ENCODE measurements around the gene KEL.
"Not testable (repeated sequence)": the region's sequence is repeated elsewhere in the genome, so short reads cannot be mapped to it uniquely, and the experiment has no call there.

Gene KEL

GRCh38 chr7:142961973-142962926, at the start of gene KEL:
KEL (minus strand) TSS chr7:142962363; CDS start chr7:142962206, 157 bp downstream.
- peak; percentile 59 for DNase-seq

GRCh38 chr7:143008007-143008901, 46.1 kb upstream of the KEL start:
- peak; percentile 71 for DNase-seq

- DNase-seq, result no peak
Measured at GRCh38 chr7:143005632-143006260, 43.6 kb upstream of the KEL start.

DNA sequence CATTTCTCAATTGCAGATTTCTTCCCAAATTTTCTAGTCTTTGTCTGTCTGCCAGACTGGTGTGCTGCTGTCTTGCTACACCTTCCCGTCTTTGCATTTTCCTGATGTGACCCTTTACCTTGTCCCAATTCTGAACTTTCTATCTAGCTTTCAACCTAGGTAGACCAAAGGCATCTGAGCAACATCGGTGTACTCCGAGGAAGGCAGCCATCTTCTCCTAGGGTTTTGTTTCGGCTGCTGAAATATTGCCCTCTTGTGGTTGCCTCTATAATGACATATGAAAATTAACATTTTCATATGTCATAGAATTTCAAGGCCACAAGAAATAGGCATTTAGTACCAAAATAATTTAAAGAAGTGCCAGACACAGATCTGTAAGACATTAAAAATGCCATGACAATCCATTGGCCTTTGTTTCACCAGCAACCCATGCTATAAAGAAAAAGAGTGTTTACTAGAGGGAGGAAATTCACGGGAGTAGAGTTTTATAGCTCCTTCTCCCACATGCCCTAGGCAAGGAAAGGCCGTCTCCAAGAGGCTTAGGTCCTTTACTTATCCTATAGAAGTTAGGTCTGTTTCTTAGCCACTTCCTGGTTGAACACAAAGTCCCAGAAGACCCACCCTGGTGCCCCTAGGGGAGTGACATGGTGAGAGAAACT, 41.4 kb upstream of the KEL start:
- peak; percentile 47 for DNase-seq

- DNase-seq, result no peak
Measured at GRCh38 chr7:143002898-143003297, 40.7 kb upstream of the KEL start.

GRCh38 chr7:143002106-143002505, 39.9 kb upstream of the KEL start:
- DNase-seq, result peak; percentile 19

DNA sequence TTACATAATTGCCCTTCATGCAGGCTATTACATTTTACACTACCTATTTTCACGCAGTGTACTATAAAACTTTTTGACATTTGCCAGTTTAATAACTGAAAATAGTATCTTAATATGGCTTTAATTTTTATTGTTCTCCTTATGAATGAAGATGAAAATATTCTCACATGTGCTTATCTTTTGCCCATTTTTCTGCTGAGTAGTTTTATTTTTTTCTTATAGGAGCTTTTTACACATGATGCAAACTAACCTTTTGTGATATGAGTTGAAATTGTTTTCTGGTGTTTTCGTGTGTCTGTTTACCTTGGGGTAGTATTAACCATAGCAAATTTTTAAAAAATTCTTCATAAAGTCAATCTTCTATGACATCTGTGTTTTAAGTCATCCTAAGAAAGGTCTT, 38.5 kb upstream of the KEL start:
- DNase-seq, result no peak

DNA sequence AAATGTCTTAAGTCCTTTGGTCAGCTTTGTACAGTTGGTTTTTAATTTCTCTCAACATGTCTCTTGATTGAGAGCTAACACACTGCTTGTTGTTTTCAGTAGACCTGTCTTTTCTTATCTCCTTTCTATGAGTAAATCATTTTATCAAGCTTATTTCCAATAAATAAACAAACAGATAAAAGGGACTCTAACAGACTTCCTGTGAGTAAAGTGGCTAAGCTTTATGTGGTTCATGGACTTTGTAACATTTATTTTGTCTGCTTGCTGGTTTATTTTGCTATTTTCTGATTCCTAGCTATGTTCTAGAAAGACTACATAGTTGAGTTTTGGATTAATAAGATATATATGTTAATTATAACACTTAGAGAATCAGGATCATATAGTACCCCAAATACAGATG, 37.6 kb upstream of the KEL start:
- DNase-seq, result no peak

GRCh38 chr7:142998966-142999365, 36.8 kb upstream of the KEL start:
- DNase-seq, result no peak

DNA sequence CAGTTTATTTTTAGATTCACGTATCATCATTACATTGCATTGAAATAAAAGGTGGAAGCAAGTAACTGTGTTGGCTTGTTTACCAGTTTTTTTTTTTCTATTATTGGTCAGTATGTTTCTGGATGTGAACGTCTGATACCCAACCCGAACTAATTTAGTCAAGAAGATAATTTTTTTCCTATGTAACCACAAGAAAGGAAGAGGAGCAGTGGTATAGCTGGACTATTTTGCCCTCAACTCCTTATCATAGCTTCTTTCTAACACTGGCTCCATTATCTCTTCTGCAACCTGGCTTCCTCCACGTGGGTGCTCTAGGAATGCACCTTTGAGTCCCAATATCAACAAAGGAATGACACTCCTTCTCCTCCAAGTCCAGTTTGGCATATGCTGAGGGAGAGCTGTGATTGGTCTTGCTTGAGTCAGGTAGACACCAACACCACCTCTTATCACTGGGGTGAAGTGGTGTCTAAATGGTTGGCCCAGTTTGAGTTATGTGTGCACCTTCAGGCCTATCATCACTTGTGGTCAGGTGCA, 35.4 kb upstream of the KEL start:
- no peak for DNase-seq

- DNase-seq, result no peak
Measured at GRCh38 chr7:142992427-142992826, 30.3 kb upstream of the KEL start.

DNA sequence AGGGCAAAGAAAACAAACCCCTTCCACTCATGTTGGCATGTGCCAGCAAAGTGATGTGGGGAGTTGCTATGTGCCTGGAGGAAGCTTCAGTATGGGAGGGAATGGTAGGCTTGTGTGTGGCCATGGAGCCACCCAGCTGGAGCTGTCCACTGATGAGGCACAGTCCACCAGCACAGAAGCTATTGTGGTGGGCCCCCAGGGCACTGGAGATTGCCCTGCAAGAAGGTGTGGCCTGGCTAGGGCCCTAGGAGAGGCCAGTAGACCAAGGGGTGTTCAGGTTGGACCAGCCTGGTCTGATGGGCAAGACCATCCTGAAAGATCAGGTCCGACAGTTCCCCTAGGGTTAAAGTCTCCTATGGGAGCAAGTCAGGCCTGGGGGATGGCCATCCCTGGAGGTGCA, 22.1 kb upstream of the KEL start:
- no peak for DNase-seq

DNA sequence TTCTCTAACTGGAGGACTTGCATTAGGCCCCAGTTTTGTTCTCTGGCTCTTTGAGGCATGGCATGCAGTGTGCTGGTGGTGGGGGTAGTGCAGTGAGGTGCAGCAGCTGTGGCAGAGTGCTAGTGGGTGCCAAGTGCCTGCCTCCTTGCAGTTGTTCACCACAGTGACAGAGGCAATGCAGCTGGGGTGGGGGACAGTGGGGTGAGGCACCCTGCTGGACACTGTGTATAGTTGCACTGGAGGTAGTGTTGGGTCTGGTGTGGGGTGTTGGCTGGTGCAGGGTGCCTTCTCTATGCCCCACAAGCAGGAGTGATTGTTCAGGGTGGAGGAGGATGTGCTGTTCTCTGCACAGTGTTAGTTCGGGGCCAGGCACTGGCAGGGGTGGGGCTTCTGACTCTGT, 21.7 kb upstream of the KEL start:
- no peak for DNase-seq

DNA sequence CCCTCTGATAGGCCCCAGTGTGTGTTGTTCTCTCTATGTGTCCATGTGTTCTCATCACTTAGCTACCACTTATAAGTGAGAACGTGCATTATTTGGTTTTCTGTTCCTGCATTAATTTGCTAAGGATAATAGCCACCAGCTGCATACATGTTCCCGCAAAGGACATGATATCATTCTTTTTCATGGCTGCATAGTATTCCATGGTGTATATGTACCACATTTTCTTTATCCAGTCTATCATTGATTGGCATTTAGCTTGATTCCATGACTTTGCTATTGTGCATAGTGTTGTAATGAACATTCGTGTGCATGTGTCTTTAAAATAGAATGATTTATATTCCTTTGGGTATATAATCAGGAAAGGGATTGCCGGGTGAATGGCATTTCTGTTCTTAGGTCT, 16.2 kb upstream of the KEL start:
- not testable (repeated sequence) for DNase-seq

GRCh38 chr7:142974626-142975025, 12.5 kb upstream of the KEL start:
- peak; percentile 62 for DNase-seq

DNA sequence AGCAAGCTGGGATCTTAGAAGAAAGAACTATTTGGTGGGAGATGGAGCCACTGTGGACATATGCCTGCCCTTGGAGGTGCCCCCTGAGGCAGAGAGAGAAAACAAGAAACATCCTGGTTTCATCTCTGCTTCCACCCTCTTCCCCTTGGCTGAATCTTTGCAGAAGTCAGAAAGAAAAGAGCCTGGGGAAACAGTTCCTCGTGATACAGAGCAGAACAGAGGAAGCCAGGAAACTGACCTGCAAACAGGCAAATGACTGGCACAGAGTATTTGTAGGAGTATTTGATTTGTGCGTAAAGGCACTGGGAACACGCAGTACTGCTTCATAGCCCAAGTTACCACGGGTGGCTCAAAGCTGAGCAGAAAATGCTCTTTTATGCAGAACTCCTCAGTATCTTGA, 7.0 kb upstream of the KEL start:
- peak; percentile 57 for DNase-seq

- peak; percentile 47 for DNase-seq
Measured at GRCh38 chr7:142968229-142968628, 6.1 kb upstream of the KEL start.

DNA sequence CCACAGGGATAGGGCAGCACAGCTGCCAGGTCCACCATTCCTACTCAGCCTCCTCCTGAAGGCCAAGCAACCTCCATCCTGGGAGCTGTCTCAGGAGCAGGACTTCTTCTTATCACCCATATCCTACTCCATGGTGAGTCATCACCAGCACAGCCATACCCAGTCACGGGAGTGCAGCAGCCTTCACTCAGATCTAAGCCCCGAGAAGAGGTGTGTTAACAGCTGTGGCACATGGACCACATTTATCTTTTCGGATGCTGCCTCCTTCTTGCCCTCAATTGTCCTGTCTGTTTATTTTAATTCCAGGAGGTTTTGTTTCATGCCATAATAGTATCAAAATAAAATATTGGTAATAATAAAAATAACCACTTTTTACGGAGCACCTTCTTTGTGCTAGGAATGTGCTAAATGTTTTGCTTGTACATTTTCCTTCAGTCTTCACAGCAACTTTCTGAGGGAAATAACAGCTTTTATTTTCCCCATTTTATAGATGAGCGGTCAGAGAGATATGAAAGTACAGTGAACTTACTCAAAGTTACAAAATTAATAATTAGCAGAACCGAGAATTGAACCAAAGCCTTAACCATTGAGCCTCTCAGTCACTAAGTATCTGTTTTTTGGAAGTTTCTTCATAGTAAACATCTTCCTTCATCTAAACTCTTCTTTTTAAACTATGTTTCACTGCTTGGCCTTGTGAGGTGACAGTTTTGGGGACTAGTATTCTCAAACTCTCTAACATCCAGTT, 2.5 kb upstream of the KEL start:
- no peak for DNase-seq

- no peak for DNase-seq
Measured at GRCh38 chr7:142963993-142964392, 1.8 kb upstream of the KEL start.

DNA sequence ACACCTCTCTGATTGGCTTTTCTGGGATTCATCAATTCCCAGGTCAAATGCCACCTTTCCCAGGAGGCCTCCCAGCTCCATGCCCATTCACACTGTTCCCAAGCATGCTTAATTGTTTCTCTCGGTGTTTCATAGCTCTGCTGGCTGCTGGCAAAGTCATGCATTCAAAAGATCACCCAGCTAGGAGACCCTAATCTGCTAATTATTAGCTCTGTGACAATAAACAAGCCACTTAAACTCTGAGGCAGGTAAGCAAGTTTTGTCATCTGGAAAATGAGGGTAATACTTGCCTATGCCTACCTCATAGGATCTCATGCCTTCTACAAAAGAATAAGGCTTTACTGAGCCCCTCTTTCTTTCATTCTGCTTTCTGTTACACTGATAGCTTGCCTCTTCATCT, 828 bp upstream of the KEL start:
- no peak for DNase-seq

DNA sequence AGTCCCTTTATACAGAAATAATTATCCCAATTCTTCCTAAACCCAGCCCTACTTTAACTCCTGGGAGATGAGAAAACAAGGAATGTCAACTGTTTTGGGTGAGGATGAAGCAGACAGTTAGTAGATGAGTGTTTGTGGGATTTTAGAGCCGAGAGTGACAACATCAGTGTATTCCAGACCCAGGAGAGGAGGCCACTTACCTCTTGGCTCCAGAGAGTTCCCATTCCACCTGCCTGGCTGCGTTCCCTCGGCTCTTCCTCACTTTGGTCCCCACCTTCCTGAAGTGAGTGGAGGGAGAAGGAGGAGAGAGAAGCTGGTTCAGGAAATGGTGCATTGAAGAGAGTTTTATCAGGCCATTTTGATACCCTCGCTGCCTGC, 579 bp downstream of the KEL start:
- no peak for DNase-seq

All from inflammatory macrophage treated with lipopolysaccharide for 4 hours (primary cell).